Activated T-helper 17 cell treated with anti-CD3 and anti-CD28 coated beads, Interleukin-2, amount 50 U/mL, for 72 hours (primary cell): Measurements from ENCODE around the gene ILDR2. TPM values are rescaled to one million over a fixed set of nuclear protein-coding genes. Genes with fewer than 3 reads are reported as not detected.

Experiments
- ATAC-seq: fragments of 150-1000 bp; cut with Tn5 transposase; replicated peaks from 2 replicates; pipeline ENCODE4 v1.10.0; 2021; ENCODE audit warnings: mild to moderate bottlenecking, moderate library complexity
- H3K27ac Mint-ChIP-seq: one replicate; pipeline ENCODE4 v1.8.0; 2022; ENCODE audit warnings: mixed read lengths
- H3K27me3 Mint-ChIP-seq: one replicate; pipeline ENCODE4 v1.8.0; 2022; ENCODE audit warnings: mixed read lengths
- H3K36me3 Mint-ChIP-seq: one replicate; pipeline ENCODE4 v1.8.0; 2022; ENCODE audit warnings: low read depth, mild to moderate bottlenecking, mixed read lengths
- H3K4me1 Mint-ChIP-seq: one replicate; pipeline ENCODE4 v1.8.0; 2022; ENCODE audit warnings: mixed read lengths
- H3K4me3 Mint-ChIP-seq: one replicate; pipeline ENCODE4 v1.8.0; 2022; ENCODE audit warnings: mild to moderate bottlenecking, mixed read lengths
- H3K9me3 Mint-ChIP-seq: one replicate; pipeline ENCODE4 v1.8.0; 2022; ENCODE audit warnings: mixed read lengths
- total RNA-seq, 2 donors: library from RNA; stranded (reverse); gene quantifications; one replicate each; pipeline ENCODE4 v1.2.3, GENCODE V29; 2022

ILDR2 gene
- total RNA-seq, 2 donors from 2014 or later: 5.0 to 5.8 TPM

GRCh38 chr1:166980818-166981217, 5.5 kb upstream of the ILDR2 start:
- Mint-ChIP-seq H3K36me3 (no peaks in the 10 kb centered on the region), H3K9me3 (no peaks in the 10 kb centered on the region), H3K27ac (no peak overlapping the region), H3K27me3 (peaks cover 13% of the 10 kb centered on the region), H3K4me3 (no peak overlapping the region), H3K4me1 (no peaks in the 10 kb centered on the region)
- ATAC-seq: peak; percentile 34

GRCh38 chr1:166980383-166980782, 5.0 kb upstream of the ILDR2 start:
- no peak for ATAC-seq
- H3K36me3 Mint-ChIP-seq: no peaks in the 10 kb centered on the region

GRCh38 chr1:166978821-166979220, 3.5 kb upstream of the ILDR2 start:
- H3K36me3 Mint-ChIP-seq: no peaks in the 10 kb centered on the region
- H3K27ac Mint-ChIP-seq: no peak overlapping the region
- no peak overlapping the region for H3K4me3 Mint-ChIP-seq
- H3K27me3 Mint-ChIP-seq: peaks cover 12% of the 10 kb centered on the region
- no peaks in the 10 kb centered on the region for H3K9me3 Mint-ChIP-seq
- peaks cover 13% of the 10 kb centered on the region for H3K4me1 Mint-ChIP-seq
- ATAC-seq: no peak

More at GRCh38 chr1:166980383-166980782, 5.0 kb upstream of the ILDR2 start:
- no peaks in the 10 kb centered on the region for H3K4me1 Mint-ChIP-seq
- H3K9me3 Mint-ChIP-seq: no peaks in the 10 kb centered on the region
- H3K27ac Mint-ChIP-seq: no peak overlapping the region
- H3K27me3 Mint-ChIP-seq: peaks cover 11% of the 10 kb centered on the region
- no peak overlapping the region for H3K4me3 Mint-ChIP-seq

- Mint-ChIP-seq H3K9me3 (no peaks in the 10 kb centered on the region), H3K27me3 (peaks cover 12% of the 10 kb centered on the region)
- ATAC-seq: no peak
These were observed 2.6 kb upstream of the ILDR2 start for GRCh38 chr1:166977951-166978350.

GRCh38 chr1:166974647-166975345, 544 bp downstream of the ILDR2 start:
- Mint-ChIP-seq H3K36me3 (no peaks in the 10 kb centered on the region), H3K4me3 (peak overlapping the region; percentile 89), H3K27ac (peak overlapping the region; percentile 80), H3K27me3 (peaks cover 28% of the 10 kb centered on the region), H3K9me3 (no peaks in the 10 kb centered on the region), H3K4me1 (peaks cover 30% of the 10 kb centered on the region)
- ATAC-seq: peak; percentile 44

More at GRCh38 chr1:166977951-166978350, 2.6 kb upstream of the ILDR2 start:
- Mint-ChIP-seq H3K4me1 (peaks cover 15% of the 10 kb centered on the region), H3K27ac (no peak overlapping the region), H3K36me3 (no peaks in the 10 kb centered on the region), H3K4me3 (no peak overlapping the region)

DNA sequence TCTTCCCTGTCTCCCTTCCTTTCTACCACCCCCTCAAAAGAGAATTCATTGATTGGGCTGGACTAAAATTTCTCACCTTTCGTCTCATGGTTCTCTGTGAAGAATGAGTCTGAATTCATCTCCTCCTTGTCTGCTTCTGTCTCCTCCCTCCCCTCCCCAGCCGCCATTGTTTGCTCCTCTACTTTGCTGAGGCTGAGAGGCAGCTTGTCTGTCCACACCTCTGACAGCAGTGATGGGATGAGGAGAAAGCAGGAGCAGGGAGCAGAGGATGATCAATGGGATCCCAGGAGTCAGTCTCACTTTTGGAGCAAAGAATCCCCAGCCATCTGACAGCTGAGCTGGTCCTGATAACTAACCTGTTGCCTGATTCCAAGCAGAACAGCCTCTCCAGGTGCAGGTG, 2.5 kb downstream of the ILDR2 start:
- Mint-ChIP-seq H3K27ac (no peak overlapping the region), H3K36me3 (no peaks in the 10 kb centered on the region), H3K4me1 (peaks cover 34% of the 10 kb centered on the region), H3K4me3 (no peak overlapping the region), H3K27me3 (peaks cover 42% of the 10 kb centered on the region), H3K9me3 (no peaks in the 10 kb centered on the region)
- ATAC-seq: no peak

GRCh38 chr1:166972193-166972592, 3.1 kb downstream of the ILDR2 start:
- peaks cover 44% of the 10 kb centered on the region for H3K27me3 Mint-ChIP-seq
- H3K4me3 Mint-ChIP-seq: no peak overlapping the region
- no peaks in the 10 kb centered on the region for H3K36me3 Mint-ChIP-seq
- no peaks in the 10 kb centered on the region for H3K9me3 Mint-ChIP-seq
- ATAC-seq: no peak
- H3K4me1 Mint-ChIP-seq: peaks cover 34% of the 10 kb centered on the region
- H3K27ac Mint-ChIP-seq: no peak overlapping the region

- H3K4me3 Mint-ChIP-seq: peak overlapping the region; percentile 11
- peaks cover 49% of the 10 kb centered on the region for H3K27me3 Mint-ChIP-seq
- peaks cover 34% of the 10 kb centered on the region for H3K4me1 Mint-ChIP-seq
- H3K9me3 Mint-ChIP-seq: no peaks in the 10 kb centered on the region
- H3K27ac Mint-ChIP-seq: no peak overlapping the region
- H3K36me3 Mint-ChIP-seq: no peaks in the 10 kb centered on the region
- ATAC-seq: peak; percentile 60
These were observed 4.1 kb downstream of the ILDR2 start for GRCh38 chr1:166971252-166971651.

DNA sequence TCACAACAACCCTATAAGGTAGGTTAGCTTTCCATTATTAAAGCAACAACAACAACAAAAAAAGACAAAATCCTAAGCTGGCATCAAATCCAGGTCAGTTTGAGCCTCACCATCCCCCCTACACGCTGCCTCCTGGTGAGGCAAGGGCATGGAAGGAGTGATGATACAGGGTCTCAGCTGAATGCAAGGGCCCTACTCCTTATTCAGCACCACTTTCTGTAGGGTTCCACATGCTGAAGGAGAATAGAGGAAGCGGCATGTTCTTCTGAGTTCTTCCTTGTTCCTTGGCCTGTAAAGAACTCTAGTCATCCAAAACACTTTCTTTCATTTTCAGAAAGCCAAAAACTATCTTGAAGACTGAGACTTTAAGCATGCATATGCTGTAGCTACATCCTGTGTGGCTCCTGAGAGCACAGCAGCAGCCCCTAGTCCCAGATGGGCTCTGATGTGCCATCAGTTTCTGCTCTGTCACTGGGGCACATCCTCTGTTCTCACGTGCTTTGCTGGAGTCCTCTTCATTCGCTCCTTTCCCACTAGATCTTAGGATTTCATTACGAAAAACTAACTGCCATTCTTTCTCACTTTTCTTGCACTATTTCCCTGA, 6.2 kb downstream of the ILDR2 start:
- ATAC-seq: no peak
- H3K9me3 Mint-ChIP-seq: no peaks in the 10 kb centered on the region
- H3K27ac Mint-ChIP-seq: no peak overlapping the region
- H3K36me3 Mint-ChIP-seq: no peaks in the 10 kb centered on the region
- no peak overlapping the region for H3K4me3 Mint-ChIP-seq
- peaks cover 24% of the 10 kb centered on the region for H3K4me1 Mint-ChIP-seq
- H3K27me3 Mint-ChIP-seq: peaks cover 49% of the 10 kb centered on the region

DNA sequence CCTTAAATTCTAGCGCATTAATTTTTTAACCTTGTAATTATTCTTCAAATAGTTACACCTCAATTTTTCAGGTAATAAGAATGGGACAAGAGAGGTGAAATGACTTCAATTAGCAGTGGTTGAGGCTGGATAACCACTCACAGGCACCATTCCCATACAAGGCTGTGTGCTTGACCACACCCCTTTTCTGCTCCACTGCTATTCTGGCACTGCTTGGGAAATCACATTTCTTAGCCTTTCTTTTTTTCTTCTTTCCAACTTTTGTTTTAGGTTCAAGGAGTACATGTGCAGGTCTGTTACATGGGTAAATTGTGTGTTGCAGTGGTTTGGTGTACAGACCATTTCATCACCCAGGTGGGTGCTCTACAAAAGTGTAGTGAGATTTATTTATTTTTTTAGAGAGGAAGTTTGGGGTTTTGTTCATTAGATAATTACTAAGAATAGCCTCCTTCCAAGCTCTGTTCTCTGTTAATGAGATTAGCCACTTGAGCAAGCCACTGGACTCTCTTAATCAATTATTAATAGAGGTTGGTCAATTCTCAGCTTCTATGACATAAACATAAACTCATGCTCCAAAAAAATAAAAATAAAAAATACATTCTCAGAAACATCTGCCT, 14.4 kb downstream of the ILDR2 start:
- H3K36me3 Mint-ChIP-seq: no peaks in the 10 kb centered on the region
- no peaks in the 10 kb centered on the region for H3K9me3 Mint-ChIP-seq
- no peak overlapping the region for H3K4me3 Mint-ChIP-seq
- ATAC-seq: no peak
- H3K27me3 Mint-ChIP-seq: peaks cover 27% of the 10 kb centered on the region
- H3K27ac Mint-ChIP-seq: no peak overlapping the region
- H3K4me1 Mint-ChIP-seq: no peaks in the 10 kb centered on the region

DNA sequence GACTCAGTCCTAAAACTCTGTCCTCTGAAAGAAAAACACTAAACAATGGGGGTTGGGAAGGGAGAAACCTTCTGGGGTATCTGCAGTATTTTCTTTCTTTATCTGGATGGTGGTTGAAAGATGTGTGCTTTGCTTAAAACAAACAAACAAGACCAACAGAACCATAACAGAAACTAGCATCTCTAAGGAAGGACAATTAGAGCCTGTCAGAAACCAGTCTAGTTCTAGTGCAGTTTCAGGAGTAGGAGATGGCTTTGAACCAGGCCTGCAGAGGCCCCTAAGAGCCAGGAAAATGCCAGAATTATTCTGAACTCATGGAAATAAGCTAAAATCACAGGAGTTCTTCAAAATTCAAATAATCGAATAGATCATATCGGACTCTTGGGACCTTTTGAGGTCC, 18.5 kb downstream of the ILDR2 start:
- H3K4me1 Mint-ChIP-seq: peaks cover 6% of the 10 kb centered on the region
- H3K4me3 Mint-ChIP-seq: no peak overlapping the region
- no peak for ATAC-seq
- peaks cover 21% of the 10 kb centered on the region for H3K27me3 Mint-ChIP-seq
- no peaks in the 10 kb centered on the region for H3K36me3 Mint-ChIP-seq
- H3K9me3 Mint-ChIP-seq: no peaks in the 10 kb centered on the region
- no peak overlapping the region for H3K27ac Mint-ChIP-seq

- peaks cover 19% of the 10 kb centered on the region for H3K27me3 Mint-ChIP-seq
- H3K9me3 Mint-ChIP-seq: no peaks in the 10 kb centered on the region
- no peak overlapping the region for H3K4me3 Mint-ChIP-seq
- H3K27ac Mint-ChIP-seq: no peak overlapping the region
- H3K36me3 Mint-ChIP-seq: no peaks in the 10 kb centered on the region
- no peak for ATAC-seq
- peaks cover 6% of the 10 kb centered on the region for H3K4me1 Mint-ChIP-seq
These were observed 19.1 kb downstream of the ILDR2 start for GRCh38 chr1:166956057-166956850.

- Mint-ChIP-seq H3K4me1 (peaks cover 6% of the 10 kb centered on the region), H3K36me3 (no peaks in the 10 kb centered on the region), H3K27ac (no peak overlapping the region), H3K9me3 (no peaks in the 10 kb centered on the region), H3K4me3 (no peak overlapping the region), H3K27me3 (peaks cover 11% of the 10 kb centered on the region)
- ATAC-seq: no peak
These were observed 21.8 kb downstream of the ILDR2 start for GRCh38 chr1:166953491-166953890.

DNA sequence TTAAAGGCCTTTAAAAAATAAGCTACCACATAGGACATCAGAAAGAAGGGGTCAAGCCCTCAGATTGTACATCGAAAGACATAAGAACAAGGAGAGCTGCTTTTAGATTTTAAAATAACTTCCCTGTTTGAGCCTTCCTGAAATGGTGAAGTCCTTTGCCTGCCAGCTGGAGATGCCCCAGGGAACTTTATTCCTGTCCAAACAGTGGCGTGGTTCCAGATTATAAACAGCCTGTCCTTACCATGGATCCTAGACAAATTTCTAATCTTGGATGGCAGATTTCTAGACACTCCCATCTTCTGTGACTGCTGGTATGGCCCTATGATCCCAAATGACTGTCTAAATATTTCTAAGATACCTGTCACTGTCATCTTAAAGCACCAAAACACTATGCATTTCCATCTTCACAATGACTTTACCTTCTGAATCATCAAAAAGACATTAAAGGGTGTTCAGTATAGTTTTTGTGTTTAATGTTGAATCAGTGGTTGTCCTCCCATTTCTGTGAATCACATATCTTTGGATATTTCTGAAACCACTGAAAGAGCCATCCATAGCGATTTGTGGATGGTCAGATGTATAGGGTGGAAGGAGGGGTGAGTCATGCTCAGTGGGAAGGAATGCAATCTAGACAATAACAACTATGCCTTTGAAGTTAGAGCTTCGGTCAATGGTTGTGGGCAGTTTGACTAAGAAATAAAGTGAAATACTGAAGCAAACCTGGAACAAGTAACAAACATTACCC, 23.2 kb downstream of the ILDR2 start:
- Mint-ChIP-seq H3K27me3 (peaks cover 19% of the 10 kb centered on the region), H3K27ac (peak overlapping the region; percentile 58), H3K4me3 (no peak overlapping the region), H3K36me3 (no peaks in the 10 kb centered on the region), H3K9me3 (no peaks in the 10 kb centered on the region), H3K4me1 (peaks cover 6% of the 10 kb centered on the region)
- peak; percentile 93 for ATAC-seq
